Measurements from ENCODE around the gene GALNT10. TPM values are rescaled to one million over a fixed set of nuclear protein-coding genes. Genes with fewer than 3 reads are reported as not detected.

Gene GALNT10
- total and polyA plus RNA-seq, 5 donors, result 3.4 to 21.7 (median 15.4) TPM

DNA sequence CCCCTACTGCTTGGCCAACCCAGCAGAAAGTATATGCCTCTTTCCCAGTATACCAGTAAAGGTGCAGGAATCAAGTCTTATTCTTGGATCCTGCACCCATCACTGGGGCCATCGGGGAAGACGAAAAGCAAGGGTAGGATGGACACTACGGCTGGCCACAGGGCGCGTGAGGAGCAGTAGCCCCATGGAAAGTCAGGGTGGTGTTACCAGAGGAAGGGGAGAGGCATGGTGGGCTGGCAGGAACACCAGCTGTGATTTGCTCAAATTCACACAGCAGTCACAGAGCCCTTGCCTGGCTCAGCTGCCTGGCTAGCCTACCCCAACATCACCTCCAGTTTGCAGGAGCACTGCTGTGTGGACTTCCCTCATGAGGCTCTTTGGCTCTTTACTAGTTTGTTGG is 220.8 kb downstream of the GALNT10 start:
- no peak for ATAC-seq
- Histone ChIP-seq H3K4me3 (ENCODE audit: low read length) (no peak overlapping the region), H3K4me1 (ENCODE audit: control insufficient read depth, insufficient read depth, low read length) (no peaks in the 10 kb centered on the region), H3K27ac (ENCODE audit: low read length) (no peak overlapping the region), H3K27me3 (ENCODE audit: control insufficient read depth, insufficient read depth) (no peaks in the 10 kb centered on the region), H3K9me3 (ENCODE audit: control insufficient read depth, low read length) (no peaks in the 10 kb centered on the region)
- intact Hi-C loops (cut with DNase I), result no loop called here
- over 99% methylated on average over 5 of the region's 5 CpGs for WGBS
- no peak for DNase-seq

DNA sequence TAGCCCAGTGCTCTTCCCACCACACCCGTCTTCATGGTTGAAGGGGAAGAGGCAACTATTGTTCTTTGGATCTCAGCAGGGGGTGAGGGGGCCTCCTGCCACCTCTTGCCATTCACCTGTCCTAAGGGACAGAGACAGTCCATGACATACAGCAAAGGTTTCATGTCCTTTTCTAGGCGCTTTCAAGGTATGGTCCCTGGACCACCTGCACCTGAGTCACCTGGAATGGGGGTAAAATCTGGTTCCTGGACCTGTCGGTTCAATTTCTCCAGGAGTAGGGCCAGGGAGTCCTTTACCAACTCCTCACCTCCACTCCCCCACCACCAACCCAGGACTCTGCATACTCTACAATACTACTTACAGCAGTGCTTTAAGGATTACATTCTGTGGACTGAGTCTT is 221.8 kb downstream of the GALNT10 start:
- H3K27me3 ChIP-seq (ENCODE audit: control insufficient read depth, insufficient read depth), result no peaks in the 10 kb centered on the region
- H3K27ac ChIP-seq (ENCODE audit: low read length), result no peak overlapping the region
- intact Hi-C loops (cut with DNase I), result no loop called here
- no peak overlapping the region for H3K4me3 ChIP-seq (ENCODE audit: low read length)
- WGBS, result 99% methylated on average over 3 of the region's 3 CpGs
- H3K4me1 ChIP-seq (ENCODE audit: control insufficient read depth, insufficient read depth, low read length), result no peaks in the 10 kb centered on the region
- DNase-seq (no peak), ATAC-seq (no peak)
- no peaks in the 10 kb centered on the region for H3K9me3 ChIP-seq (ENCODE audit: control insufficient read depth, low read length)

DNA sequence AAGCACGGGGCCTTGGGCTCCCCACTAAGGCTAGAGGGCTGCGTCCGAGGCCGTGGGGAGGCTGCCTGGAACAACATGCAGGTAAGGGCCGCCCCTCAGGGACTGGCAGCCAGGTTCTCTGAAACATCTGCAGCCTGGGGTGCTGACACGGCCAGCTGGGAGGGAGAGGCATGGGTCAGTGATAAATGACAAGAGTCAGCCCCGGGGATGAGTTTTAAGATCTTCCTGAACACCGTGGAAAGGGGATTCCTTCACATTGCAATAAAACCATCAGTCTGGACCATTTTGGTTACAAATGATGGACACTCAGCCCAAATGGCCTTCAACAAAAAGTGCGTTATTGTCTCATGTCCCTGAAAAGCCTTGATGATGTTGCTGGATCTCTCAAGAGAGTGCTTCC is 222.4 kb downstream of the GALNT10 start:
- intact Hi-C loops (cut with DNase I), result no loop called here
- H3K9me3 ChIP-seq (ENCODE audit: control insufficient read depth, low read length), result no peaks in the 10 kb centered on the region
- H3K4me1 ChIP-seq (ENCODE audit: control insufficient read depth, insufficient read depth, low read length), result no peaks in the 10 kb centered on the region
- H3K4me3 ChIP-seq (ENCODE audit: low read length), result no peak overlapping the region
- no peak for ATAC-seq
- no peak for DNase-seq
- H3K27ac ChIP-seq (ENCODE audit: low read length), result no peak overlapping the region
- 94% methylated on average over 9 of the region's 9 CpGs for WGBS
- no peaks in the 10 kb centered on the region for H3K27me3 ChIP-seq (ENCODE audit: control insufficient read depth, insufficient read depth)

DNA sequence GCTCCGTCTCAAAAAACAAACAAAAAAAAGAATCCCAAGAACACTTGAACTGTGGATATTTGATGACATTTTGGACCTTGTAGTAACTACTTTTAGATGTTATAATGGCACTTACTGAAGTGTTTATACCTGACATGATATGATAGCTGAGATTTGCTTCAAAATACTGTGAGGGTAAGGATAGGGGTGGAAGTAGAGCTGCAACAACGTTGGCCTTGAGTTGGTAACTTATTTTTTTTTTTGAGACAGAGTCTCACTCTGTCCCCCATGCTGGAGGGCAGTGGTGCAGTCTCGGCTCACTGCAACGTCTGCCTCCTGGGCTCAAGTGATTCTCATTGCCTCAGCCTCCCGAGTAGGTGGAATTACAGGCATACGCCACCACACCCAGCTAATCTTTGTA is 224.6 kb downstream of the GALNT10 start:
- H3K9me3 ChIP-seq (ENCODE audit: control insufficient read depth, low read length), result no peaks in the 10 kb centered on the region
- H3K4me3 ChIP-seq (ENCODE audit: low read length), result no peak overlapping the region
- intact Hi-C loops (cut with DNase I), result no loop called here
- H3K4me1 ChIP-seq (ENCODE audit: control insufficient read depth, insufficient read depth, low read length), result no peaks in the 10 kb centered on the region
- H3K27me3 ChIP-seq (ENCODE audit: control insufficient read depth, insufficient read depth), result no peaks in the 10 kb centered on the region
- DNase-seq (no peak), ATAC-seq (no peak)
- 86% methylated on average over 6 of the region's 6 CpGs for WGBS
- no peak overlapping the region for H3K27ac ChIP-seq (ENCODE audit: low read length)

DNA sequence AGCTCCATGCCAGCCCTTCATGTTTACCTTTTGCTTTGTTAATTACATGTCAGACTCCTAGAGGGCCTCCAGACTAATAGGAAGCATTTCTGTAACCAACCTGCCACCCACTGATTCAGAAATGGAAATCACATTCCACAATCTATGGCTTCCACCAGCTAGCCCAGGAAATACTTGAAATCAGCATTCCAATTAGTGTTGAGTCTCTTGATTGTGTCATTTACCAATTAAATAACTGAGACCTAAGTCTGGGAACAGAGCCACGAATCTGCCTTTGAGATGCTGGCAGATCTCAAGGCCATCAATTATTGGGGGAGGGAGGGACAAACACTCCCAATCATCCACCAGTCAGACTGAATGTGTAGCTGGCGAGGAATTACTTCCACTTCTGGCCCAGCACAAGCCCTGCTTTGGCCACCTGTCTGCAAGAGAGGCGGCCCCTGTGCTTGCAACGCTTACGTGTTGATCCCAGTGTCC is 227.8 kb downstream of the GALNT10 start:
- Histone ChIP-seq H3K9me3 (ENCODE audit: control insufficient read depth, low read length) (no peaks in the 10 kb centered on the region), H3K4me1 (ENCODE audit: control insufficient read depth, insufficient read depth, low read length) (no peaks in the 10 kb centered on the region), H3K27me3 (ENCODE audit: control insufficient read depth, insufficient read depth) (no peaks in the 10 kb centered on the region), H3K27ac (ENCODE audit: low read length) (no peak overlapping the region), H3K4me3 (ENCODE audit: low read length) (no peak overlapping the region)
- DNase-seq (no peak), ATAC-seq (no peak)
- WGBS, result 86% methylated on average over 5 of the region's 5 CpGs
- intact Hi-C loops (cut with DNase I), result no loop called here

DNA sequence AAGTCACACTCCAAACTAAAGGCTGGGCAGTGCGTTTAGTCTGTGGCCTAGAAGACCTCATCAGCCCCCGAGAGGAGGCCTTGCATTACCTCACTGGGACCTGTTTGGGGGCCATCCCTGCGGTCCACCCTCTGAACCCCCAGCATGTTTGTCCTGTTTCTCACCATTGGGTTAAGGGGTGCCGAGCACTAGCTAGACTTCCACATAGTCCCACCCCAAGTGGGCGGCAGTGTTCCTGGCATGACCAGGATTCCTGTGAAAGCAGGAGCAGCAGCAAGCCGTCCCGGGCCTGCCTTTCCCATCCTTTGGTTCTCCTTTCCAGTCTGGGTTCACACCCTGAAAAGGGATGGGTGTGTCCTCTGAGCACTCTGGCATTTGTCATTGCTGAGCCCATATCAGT is 228.7 kb downstream of the GALNT10 start:
- Histone ChIP-seq H3K27me3 (ENCODE audit: control insufficient read depth, insufficient read depth) (no peaks in the 10 kb centered on the region), H3K9me3 (ENCODE audit: control insufficient read depth, low read length) (no peaks in the 10 kb centered on the region), H3K4me1 (ENCODE audit: control insufficient read depth, insufficient read depth, low read length) (no peaks in the 10 kb centered on the region), H3K27ac (ENCODE audit: low read length) (no peak overlapping the region), H3K4me3 (ENCODE audit: low read length) (no peak overlapping the region)
- DNase-seq (no peak), ATAC-seq (no peak)
- intact Hi-C loops (cut with DNase I), result no loop called here
- WGBS, result 85% methylated on average over 7 of the region's 7 CpGs

DNA sequence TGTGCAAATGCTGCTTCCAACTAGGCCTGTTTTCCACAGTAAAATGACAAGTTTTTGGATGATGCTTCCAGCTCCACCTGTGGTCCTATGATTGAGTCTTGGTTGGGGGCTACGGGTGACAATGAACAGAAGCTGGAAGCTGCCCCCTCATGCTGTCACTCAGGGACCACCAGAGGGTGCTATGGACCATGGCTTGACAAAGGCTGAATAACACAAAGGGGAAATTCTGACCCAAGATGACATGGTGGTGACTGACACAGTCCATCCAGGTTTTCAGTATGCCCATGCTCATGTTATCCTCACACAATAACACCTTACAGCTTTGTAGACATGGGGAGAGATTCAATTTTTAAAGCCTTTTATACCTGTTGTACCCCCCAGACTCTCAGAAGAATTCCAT is 231.3 kb downstream of the GALNT10 start:
- Histone ChIP-seq H3K9me3 (ENCODE audit: control insufficient read depth, low read length) (no peaks in the 10 kb centered on the region), H3K27ac (ENCODE audit: low read length) (no peak overlapping the region), H3K4me3 (ENCODE audit: low read length) (no peak overlapping the region), H3K27me3 (ENCODE audit: control insufficient read depth, insufficient read depth) (no peaks in the 10 kb centered on the region), H3K4me1 (ENCODE audit: control insufficient read depth, insufficient read depth, low read length) (no peaks in the 10 kb centered on the region)
- DNase-seq (no peak), ATAC-seq (no peak)
- intact Hi-C loops (cut with DNase I), result no loop called here
- 58% methylated on average over 1 of the region's 1 CpG for WGBS

DNA sequence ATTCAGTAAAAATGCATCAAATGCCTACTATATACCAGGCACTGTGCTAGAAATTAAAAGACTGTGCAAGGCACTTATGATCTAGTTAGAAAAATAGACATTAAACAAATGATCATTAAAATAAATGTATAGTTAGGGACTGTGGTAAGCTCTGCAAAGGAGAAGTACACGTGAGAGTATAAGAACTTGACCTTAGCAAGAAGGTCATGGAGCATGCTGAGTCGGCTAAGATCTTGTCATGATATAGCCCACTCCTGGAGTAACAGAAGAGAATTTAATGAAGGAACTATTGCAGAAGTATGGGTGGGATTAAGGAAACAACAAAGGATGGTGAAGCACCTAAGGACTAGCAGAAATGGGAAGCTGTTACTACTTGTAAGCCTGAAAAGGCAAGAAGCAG is 231.8 kb downstream of the GALNT10 start:
- Histone ChIP-seq H3K27ac (ENCODE audit: low read length) (no peak overlapping the region), H3K27me3 (ENCODE audit: control insufficient read depth, insufficient read depth) (no peaks in the 10 kb centered on the region), H3K4me1 (ENCODE audit: control insufficient read depth, insufficient read depth, low read length) (no peaks in the 10 kb centered on the region), H3K4me3 (ENCODE audit: low read length) (no peak overlapping the region), H3K9me3 (ENCODE audit: control insufficient read depth, low read length) (no peaks in the 10 kb centered on the region)
- no peak for DNase-seq
- ATAC-seq, result no peak
- WGBS, result 85% methylated on average over 2 of the region's 2 CpGs
- intact Hi-C loops (cut with DNase I), result no loop called here

DNA sequence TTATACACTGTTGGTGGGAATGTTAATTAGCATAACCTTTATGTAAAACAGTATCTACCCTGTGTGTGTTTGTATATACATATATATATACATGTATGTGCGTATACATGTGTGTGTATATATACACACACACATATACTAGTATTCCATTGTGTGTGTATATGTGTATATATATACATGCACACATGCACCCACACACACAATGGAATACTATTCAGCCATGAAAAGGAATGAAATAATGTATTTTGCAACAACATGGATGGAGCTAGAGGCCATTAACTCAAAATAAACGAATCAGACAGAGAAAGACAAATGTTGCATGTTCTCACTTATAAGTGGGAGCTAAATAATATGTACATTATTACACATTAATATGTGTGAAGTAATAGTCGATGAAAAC is 237.7 kb downstream of the GALNT10 start:
- intact Hi-C loops (cut with DNase I), result no loop called here
- H3K9me3 ChIP-seq (ENCODE audit: control insufficient read depth, low read length), result no peaks in the 10 kb centered on the region
- 97% methylated on average over 3 of the region's 3 CpGs for WGBS

DNA sequence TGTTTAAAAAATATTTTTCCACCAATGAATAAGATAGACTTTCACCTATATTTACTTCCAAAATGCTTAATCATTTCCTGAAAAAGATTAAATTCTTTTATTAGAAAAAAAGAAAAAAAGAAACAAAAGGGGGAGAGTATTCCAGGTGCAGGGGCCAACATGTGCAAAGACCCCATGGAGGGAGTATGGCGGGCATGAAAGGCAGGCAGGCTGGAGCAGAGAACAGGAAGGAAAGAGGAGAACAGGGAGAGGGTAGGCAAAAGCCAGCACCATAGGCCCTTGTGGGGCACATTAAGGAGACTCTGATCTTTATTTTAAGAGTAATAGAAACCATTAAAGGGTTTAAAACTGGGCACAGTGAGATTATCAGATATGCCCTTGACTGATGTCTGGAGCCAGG is 238.8 kb downstream of the GALNT10 start:
- Histone ChIP-seq H3K4me3 (ENCODE audit: low read length) (no peak overlapping the region), H3K4me1 (ENCODE audit: control insufficient read depth, insufficient read depth, low read length) (no peaks in the 10 kb centered on the region), H3K27me3 (ENCODE audit: control insufficient read depth, insufficient read depth) (no peaks in the 10 kb centered on the region), H3K9me3 (ENCODE audit: control insufficient read depth, low read length) (no peaks in the 10 kb centered on the region), H3K27ac (ENCODE audit: low read length) (no peak overlapping the region)
- ATAC-seq (no peak), DNase-seq (no peak)
- intact Hi-C loops (cut with DNase I), result no loop called here
- WGBS, result 98% methylated on average over 1 of the region's 1 CpG

More for the DNA sequence above, 237.7 kb downstream of the GALNT10 start:
- Histone ChIP-seq H3K4me1 (ENCODE audit: control insufficient read depth, insufficient read depth, low read length) (no peaks in the 10 kb centered on the region), H3K27me3 (ENCODE audit: control insufficient read depth, insufficient read depth) (no peaks in the 10 kb centered on the region), H3K4me3 (ENCODE audit: low read length) (no peak overlapping the region), H3K27ac (ENCODE audit: low read length) (no peak overlapping the region)
- no peak for ATAC-seq
- no peak for DNase-seq

DNA sequence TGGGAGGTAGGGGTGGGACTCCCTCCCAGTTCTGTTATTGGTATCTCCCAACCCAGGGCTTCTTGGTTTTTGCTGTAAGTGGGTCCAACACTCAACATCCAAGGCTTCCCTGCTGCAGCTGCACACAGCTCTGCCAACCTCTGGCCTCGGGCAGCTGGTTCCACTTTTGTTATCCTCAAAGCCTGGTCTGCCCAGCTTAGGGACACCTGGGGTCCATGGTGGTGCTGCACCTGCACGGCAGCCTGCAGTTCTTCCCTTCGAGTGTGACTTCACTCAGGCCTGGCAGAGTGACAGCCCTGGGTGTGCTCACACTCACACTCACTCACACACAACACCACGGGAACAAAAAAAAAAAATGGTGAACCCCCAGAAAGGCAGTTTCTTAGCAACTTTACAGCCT is 239.9 kb downstream of the GALNT10 start:
- Histone ChIP-seq H3K4me3 (ENCODE audit: low read length) (no peak overlapping the region), H3K27ac (ENCODE audit: low read length) (no peak overlapping the region), H3K9me3 (ENCODE audit: control insufficient read depth, low read length) (no peaks in the 10 kb centered on the region), H3K27me3 (ENCODE audit: control insufficient read depth, insufficient read depth) (no peaks in the 10 kb centered on the region), H3K4me1 (ENCODE audit: control insufficient read depth, insufficient read depth, low read length) (no peaks in the 10 kb centered on the region)
- no peak for DNase-seq
- no peak for ATAC-seq
- 75% methylated on average over 4 of the region's 4 CpGs for WGBS
- intact Hi-C loops (cut with DNase I), result no loop called here

DNA sequence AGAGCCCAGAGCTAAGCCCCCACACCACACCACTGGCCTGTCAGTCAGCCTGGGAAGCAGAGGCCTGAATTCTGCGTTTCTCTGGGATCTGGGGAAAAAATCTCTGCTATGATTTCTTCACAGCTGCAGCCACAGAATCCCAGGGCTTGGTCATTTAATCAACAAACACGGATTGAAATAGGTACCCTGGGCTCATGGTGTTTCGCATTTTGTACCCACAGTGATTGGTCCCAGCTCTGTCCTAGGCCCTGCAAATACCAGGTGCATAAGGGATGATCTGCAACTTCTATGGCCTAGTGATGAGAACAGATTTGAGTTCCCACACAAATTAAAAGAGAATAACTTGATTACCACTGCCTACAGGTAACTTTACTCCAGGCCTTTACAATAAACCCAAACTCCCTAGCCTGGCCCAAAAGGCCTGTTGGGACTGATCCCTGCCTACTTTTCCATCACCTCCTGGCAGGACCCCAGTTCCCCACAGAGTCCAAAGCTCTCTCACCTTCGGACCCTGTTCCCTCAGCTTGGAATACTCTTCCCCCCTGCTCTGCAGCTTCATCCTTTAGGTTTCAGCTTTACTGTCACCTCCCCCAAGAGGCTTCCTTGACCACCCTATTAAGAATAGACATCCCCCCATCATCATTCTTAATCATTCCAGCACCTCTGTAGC is 240.6 kb downstream of the GALNT10 start:
- ATAC-seq (no peak), DNase-seq (no peak)
- H3K9me3 ChIP-seq (ENCODE audit: control insufficient read depth, low read length), result no peaks in the 10 kb centered on the region
- no peak overlapping the region for H3K4me3 ChIP-seq (ENCODE audit: low read length)
- H3K4me1 ChIP-seq (ENCODE audit: control insufficient read depth, insufficient read depth, low read length), result no peaks in the 10 kb centered on the region
- no peak overlapping the region for H3K27ac ChIP-seq (ENCODE audit: low read length)
- no peaks in the 10 kb centered on the region for H3K27me3 ChIP-seq (ENCODE audit: control insufficient read depth, insufficient read depth)
- intact Hi-C loops (cut with DNase I), result no loop called here
- WGBS, result 85% methylated on average over 4 of the region's 4 CpGs
